DMS79 treated with DMSO at 0.1 percent for 48 hours (cell line): ENCODE results near the gene FAM13A.
"Not testable (repeated sequence)": the region's sequence is repeated elsewhere in the genome, so short reads cannot be mapped to it uniquely, and the experiment has no call there.

ENCODE experiments used
- DNase-seq: peaks from one replicate; lab custom pipeline; 2025; lab: John Stamatoyannopoulos, UW

The FAM13A gene

DNA sequence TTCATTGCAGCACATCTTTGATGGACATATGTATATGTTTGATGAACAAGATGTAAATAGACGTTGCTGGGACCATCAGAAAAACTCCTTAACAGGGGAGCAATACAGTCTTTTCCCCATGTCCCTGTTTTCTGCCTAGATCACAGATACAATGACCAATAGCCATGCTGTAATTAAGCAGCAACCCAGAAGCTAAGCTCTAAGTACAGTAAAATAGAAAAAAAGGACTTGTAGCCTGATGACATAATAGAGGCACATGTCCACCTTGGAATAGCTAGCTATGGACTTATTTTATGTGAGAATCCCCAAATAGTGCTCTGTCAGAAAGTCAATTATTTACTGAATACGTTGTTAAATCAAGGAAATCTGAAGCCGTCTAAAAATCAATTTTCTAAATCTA, 14.9 kb downstream of the FAM13A start:
- DNase-seq: no peak

DNA sequence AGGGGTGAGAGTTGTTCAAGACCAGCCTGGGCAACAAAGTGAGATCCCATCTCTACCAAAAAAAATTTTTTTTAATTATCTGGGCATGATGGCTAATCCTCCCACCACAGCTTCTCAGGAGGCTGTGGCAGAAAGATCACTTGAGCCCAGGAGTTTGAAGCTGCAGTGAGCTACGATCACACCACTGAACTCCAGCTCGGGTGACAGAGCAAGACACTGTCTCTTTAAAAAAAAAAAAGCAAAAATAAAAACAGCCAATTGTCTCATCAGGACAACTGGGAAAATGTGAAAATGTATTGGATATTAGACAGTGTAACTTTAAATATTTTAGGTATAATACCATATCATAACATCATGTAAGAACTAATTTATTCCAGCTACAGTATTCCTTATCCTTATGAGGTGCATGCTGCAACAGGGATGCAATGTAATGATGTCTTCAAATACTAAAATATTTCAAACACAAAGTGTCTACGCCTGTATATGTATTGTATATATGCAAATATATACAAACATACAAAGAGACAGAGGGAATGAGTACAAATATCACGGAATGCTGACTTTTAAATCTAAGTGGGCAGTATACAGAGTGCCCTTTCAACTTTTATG, 17.2 kb downstream of the FAM13A start:
- no peak for DNase-seq

DNA sequence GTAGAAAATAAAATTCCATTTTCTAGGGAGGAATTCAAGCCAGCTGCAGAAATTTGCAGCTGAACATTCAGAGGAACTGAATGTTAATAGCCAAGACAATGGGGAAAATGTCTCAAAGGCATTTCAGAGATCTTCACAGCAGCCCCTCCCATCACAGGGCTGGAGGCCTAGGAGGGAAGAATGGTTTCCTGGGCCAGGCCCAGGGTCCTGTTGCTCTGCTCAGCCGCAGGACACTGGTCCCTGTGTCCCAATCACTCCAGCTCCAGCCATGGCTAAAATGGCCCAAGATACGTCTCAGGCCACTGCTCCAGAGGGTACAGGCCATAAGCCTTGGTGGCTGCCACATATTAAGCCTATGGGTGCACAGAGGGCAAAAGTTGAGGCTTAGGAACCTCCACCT, 20.4 kb downstream of the FAM13A start:
- DNase-seq: no peak

- DNase-seq: no peak
Measured at GRCh38 chr4:89031272-89031671, 25.7 kb downstream of the FAM13A start.

DNA sequence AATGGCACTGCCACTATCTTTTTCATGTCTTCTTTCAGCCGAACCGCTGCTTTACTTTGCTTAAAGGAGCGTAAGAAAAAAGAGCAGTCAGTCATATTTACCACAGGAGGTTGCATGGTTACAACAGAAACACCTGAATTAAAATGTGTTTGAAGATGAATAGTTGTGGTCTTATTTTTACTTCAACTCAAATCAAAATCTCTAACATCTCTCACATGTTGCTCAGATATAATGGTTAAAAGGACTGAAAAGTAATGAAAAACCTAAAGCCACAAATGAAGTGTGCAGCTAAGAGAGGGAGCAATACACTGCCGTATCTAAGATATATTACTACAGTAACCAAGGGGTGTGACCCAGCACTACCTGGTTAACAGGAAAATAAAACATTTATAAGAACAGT, 27.4 kb downstream of the FAM13A start:
- no peak for DNase-seq

- no peak for DNase-seq
Measured at GRCh38 chr4:89026542-89026941, 30.4 kb downstream of the FAM13A start.

- peak; percentile 79 for DNase-seq
Measured at GRCh38 chr4:89024051-89024675, 32.8 kb downstream of the FAM13A start.

- DNase-seq: peak; percentile 3
Measured at GRCh38 chr4:89023140-89023539, 33.8 kb downstream of the FAM13A start.

GRCh38 chr4:89022426-89023128, 34.4 kb downstream of the FAM13A start:
- no peak for DNase-seq

DNA sequence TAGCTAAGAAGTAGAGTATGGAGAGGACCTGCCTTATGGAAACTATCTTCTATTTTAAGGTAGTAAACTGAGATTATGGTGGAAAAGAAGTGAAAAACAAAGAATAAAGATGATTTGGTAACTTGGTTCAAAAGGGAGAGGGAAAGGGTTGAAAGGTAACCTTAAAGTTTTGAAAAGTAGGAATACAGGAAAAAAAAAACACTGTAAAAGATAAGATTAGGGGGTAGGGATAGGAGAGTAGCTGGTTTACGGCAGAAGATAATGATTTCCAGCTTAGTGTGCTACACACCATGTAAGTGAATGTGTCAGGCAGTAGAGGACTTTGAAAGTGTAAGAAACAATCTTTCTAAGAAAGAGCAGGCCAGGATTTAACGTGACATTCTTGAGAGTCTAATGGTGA, 35.3 kb downstream of the FAM13A start:
- no peak for DNase-seq

- no peak for DNase-seq
Measured at GRCh38 chr4:89021062-89021461, 35.9 kb downstream of the FAM13A start.

DNA sequence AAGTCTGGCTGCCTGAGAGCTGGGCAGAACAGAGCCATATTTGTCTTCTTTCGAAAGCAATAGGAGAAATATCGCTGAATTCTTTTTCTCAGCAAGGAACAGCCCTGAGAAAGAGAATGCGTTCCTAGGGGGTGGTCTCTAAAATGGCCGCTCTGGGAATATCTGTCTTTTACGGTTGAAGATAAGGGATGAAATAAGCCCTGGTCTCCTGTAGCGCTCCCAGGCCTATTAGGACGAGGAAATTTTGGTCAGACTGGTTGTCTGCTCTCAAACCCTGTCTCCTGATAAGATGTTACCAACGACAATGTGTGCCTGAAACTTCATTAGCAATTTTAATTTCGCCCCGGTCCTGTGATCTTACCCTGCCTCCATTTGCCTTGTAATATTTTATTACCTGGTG, 42.1 kb downstream of the FAM13A start:
- not testable (repeated sequence) for DNase-seq

DNA sequence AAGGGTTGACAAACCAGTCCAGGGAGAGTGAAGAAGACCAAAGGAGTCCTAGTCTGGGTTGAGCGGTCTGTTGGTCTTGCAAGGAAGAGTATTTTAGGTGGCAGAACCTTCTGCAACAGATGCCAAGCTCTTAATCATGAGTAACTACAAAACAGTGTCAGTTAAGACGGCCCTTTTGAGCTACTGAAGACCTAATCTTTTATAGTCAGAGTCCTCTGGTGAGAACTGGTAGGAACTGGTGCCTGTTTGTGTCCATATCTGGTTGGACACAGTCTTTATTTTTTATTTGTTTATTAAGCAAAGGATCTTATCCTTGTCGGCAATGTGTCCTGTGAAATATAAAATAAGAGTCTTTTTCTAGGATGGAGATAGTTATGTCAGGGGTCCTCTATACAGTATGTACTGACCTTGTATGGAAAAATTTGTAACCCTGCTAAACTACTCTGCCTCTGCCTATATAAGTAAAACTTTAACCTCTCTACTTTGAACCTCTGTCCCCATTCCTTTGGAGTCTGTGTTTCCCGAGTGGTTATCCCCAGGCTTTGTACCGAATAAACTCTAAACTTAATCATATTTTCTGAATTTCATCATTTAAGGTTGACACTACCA, 47.1 kb downstream of the FAM13A start:
- DNase-seq: no peak

DNA sequence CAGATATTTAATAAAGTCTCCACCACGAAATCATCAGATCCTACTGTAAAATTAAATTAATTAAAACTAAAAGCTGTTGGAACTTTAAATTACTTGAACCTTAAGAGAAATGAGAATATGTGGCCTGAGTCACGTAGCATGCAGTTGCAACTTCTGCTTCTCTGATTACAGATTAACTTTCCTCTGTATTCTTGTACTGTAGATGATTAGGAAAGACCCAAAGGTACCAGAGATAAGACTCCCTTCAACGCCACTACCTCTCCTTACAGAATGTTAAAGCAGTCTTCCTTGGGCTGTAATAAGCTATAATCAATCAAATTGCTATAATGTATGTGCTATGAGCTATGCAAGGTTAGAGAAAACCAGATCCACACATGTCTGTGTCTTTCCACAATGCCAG, 47.9 kb downstream of the FAM13A start:
- no peak for DNase-seq

- no peak for DNase-seq
Measured at GRCh38 chr4:89008166-89008565, 48.8 kb downstream of the FAM13A start.

GRCh38 chr4:89007338-89007939, 49.5 kb downstream of the FAM13A start:
- no peak for DNase-seq

DNA sequence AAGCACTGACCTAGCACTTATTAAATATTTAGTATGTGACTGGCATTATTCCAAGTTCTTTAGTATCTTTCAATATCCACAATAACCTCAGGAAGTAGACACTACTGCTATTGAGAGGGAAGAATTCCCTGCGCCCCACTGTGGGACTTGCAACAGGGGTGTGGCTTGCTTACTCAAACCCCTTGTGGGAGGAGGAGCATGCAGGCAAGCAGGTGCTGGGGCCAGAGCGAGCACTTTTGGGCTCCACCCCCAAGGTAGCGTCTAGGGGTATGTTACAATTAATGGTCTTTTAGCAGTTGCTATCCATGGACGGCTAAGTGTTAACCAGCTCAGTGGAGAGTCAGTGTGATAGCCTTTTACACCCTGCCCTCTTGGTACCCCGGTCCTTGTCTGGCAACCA, 50.7 kb downstream of the FAM13A start:
- no peak for DNase-seq

- not testable (repeated sequence) for DNase-seq
Measured at GRCh38 chr4:89005066-89005465, 51.9 kb downstream of the FAM13A start.

DNA sequence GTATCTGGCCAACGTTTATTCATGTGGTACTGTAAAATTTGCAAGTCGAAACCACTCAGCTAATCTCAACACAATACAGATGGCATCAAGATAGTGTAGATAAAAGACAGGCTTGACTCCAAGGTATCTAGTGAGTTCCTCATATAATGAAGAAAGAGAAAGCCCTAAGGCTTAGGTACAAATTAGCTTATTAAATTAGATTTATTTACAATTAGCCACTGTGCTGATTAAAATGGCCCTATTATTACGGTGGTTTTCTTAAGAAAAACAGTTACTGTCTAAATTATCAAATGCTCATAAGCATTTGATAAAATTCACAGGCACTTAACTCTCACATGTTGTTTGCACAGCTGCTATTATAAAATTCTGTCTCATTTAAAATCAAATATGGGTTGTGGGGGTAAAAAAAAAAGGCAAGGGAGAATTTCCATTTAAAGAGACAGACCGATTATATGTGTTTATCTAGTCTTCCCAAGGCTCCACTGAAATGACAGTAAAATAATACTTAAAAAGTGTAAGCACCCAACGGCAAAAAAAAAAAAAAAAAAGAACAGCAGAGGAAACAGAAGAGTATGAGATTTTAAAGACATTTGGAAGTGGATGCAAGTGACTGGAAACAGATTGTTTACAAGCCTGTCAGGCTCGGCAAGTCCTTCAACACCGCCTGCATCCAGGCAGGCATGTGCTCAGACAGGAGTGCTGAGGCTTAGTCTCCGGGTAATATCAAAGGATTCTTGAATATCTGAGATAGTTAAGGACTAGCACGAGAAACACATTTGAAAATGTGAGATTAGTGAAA, 55.1 kb downstream of the FAM13A start:
- DNase-seq: peak; percentile 97

DNA sequence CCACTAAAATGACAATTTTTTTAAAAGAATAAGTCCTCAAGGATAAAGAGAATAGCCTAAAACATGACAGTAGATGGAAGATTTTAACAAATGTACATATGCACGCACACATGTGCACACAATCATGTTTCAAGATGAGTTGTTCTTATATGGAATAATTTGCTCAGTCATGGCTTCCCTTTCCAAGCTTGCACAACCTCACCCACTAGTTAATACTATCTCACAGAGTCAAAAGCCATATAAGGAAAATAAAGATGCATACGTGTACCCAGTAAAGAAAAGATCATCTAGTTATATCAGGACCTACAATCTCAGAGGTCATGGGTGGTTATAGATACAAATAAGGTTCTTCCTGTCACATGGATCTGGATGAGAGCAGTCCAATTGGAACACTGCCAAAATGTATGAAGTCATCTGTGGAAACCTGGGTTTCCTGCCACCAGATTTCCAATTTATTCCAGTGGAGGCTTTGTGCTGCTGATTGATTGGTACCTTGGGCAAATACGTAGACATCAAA, 56.1 kb downstream of the FAM13A start:
- peak; percentile 89 for DNase-seq

- peak; percentile 55 for DNase-seq
Measured at GRCh38 chr4:89000382-89000781, 56.6 kb downstream of the FAM13A start.
